ENCODE data around the gene LRFN2.

DNA sequence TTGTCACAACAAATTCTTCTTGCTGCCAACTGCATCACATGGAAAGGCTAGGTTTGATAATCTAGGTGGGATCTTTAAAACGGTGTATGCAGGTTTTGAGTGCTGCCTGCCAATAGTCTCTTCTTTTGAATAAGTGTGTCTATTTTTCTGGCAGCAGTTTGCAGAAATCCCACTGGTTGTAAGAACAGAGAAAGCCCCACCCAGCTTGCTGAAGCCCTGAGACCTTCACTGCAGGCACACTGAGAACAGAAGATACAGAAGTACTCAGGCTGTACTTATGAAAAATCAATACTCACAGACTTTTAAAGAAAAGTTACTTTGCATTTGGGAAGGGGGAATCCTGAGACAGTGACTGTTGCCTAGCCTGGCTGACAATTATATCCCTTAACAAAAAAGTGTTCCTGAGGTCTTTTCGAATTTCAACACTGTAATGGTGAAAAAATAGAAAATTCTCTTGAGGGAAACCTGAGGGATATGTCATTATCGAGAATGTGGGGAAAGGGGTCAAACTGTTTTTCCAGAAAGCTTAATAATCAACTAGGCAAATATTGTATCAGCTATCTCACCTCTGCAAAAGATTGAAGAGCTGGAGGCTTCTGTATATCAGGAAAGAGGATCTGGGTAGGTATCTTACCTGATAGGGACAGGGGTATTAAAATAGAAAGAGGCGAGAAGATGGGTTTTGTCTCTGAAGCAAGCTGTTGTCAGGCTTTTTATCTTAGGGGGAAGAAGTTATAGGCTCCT is 199.9 kb downstream of the LRFN2 start:
- no peak for TF ChIP-seq CTCF (IDR thresholded peaks at IDR 0.05)
- no peak for TF ChIP-seq POLR2A (IDR thresholded peaks at IDR 0.05)
